K562 (cell line): ENCODE results near the gene HSD17B3. TPM values are rescaled to one million over a fixed set of nuclear protein-coding genes. Genes with fewer than 3 reads are reported as not detected.

Source experiments
- ATF1 ChIP-seq, 2 experiments: fragments of 450-650 bp in 1 of 2; IDR thresholded peaks; 2 replicates each; pipeline ENCODE4 v1.6.1; 2016; ENCODE audit warnings: missing compliant biosample characterization in 1 of 2, missing genetic modification characterization in 1 of 2
- BACH1 ChIP-seq: fragments of 200-800 bp; sonication (Bioruptor generic); IDR thresholded peaks from 2 replicates; pipeline ENCODE4 v1.6.1; 2016; ENCODE audit warnings: missing genetic modification characterization, missing compliant biosample characterization
- DIDO1 ChIP-seq: fragments of 450-650 bp; IDR thresholded peaks from 2 replicates; pipeline ENCODE4 v1.6.1; 2016; ENCODE audit warnings: low read depth, missing biosample characterization, missing genetic modification characterization
- DPF2 ChIP-seq: fragments of 450-650 bp; IDR thresholded peaks from 2 replicates; pipeline ENCODE4 v1.6.1; 2016
- EHMT2 ChIP-seq: fragments of 450-650 bp; IDR thresholded peaks from 2 replicates; pipeline ENCODE4 v1.6.1; 2018; ENCODE audit warnings: antibody characterized with exemption
- FOSL1 ChIP-seq: fragments of 200-800 bp; sonication (Bioruptor generic); conservative IDR thresholded peaks from 2 replicates; pipeline ENCODE4 v1.6.1; 2016; ENCODE audit warnings: missing genetic modification characterization, missing compliant biosample characterization
- GABPA ChIP-seq: fragments of 200-800 bp; sonication (Bioruptor generic); conservative IDR thresholded peaks from 2 replicates; pipeline ENCODE4 v1.6.1; 2016; ENCODE audit warnings: low read depth, missing genetic modification characterization, missing compliant biosample characterization
- GATAD2B ChIP-seq: fragments of 450-650 bp; IDR thresholded peaks from 2 replicates; pipeline ENCODE4 v1.6.1; 2017; ENCODE audit warnings: mild to moderate bottlenecking, borderline replicate concordance
- HDAC1 ChIP-seq, 2 experiments: fragments of 450-650 bp; IDR thresholded peaks; 2 replicates each; pipeline ENCODE4 v1.6.1; 2016 to 2017; ENCODE audit warnings: inconsistent platforms in 1 of 2, mild to moderate bottlenecking in 1 of 2, moderate library complexity in 1 of 2
- HDAC6 ChIP-seq: IDR thresholded peaks from 2 replicates; pipeline ENCODE4 v1.6.1; 2012; ENCODE audit warnings: low read depth, mild to moderate bottlenecking, control low read depth, inconsistent platforms, low read length, moderate library complexity
- LEF1 ChIP-seq: fragments of 450-650 bp; IDR thresholded peaks from 2 replicates; pipeline ENCODE4 v1.6.1; 2016; ENCODE audit warnings: mild to moderate bottlenecking
- MAFF ChIP-seq: IDR thresholded peaks from 2 replicates; pipeline ENCODE4 v1.6.1; 2012; ENCODE audit warnings: low read length, improper control_type of control experiment
- MBD2 ChIP-seq: sonication (generic); IDR thresholded peaks from 2 replicates; pipeline ENCODE4 v1.6.1; 2016; ENCODE audit warnings: low read depth, borderline replicate concordance
- NFATC3 ChIP-seq: fragments of 450-650 bp; IDR thresholded peaks from 2 replicates; pipeline ENCODE4 v1.6.1; 2017; ENCODE audit warnings: mild to moderate bottlenecking
- NFRKB ChIP-seq: fragments of 450-650 bp; IDR thresholded peaks from 2 replicates; pipeline ENCODE4 v1.6.1; 2016; ENCODE audit warnings: low read depth
- NONO ChIP-seq, 2 experiments: fragments of 200-400 bp in 1 of 2; fragments of 450-650 bp in 1 of 2; formaldehyde crosslinking in 1 of 2; IDR thresholded peaks; 2 replicates each; pipeline ENCODE4 v1.6.1; 2017; ENCODE audit warnings: low read depth in 2 of 2, mild to moderate bottlenecking in 2 of 2, moderate library complexity in 2 of 2, low read length in 1 of 2
- SMARCC2 ChIP-seq: fragments of 450-650 bp; IDR thresholded peaks from 2 replicates; pipeline ENCODE4 v1.6.1; 2017; ENCODE audit warnings: antibody characterized with exemption, moderate library complexity, mild to moderate bottlenecking, low read depth
- SUPT5H ChIP-seq: fragments of 450-650 bp; IDR thresholded peaks from 2 replicates; pipeline ENCODE4 v1.6.1; 2016
- TAL1 ChIP-seq: fragments of 450-650 bp; IDR thresholded peaks from 2 replicates; pipeline ENCODE4 v1.6.1; 2016; ENCODE audit warnings: mild to moderate bottlenecking
- XRCC5 ChIP-seq: fragments of 200-400 bp; formaldehyde crosslinking; IDR thresholded peaks from 2 replicates; pipeline ENCODE4 v1.6.1; 2017; ENCODE audit warnings: low read depth, mild to moderate bottlenecking, low read length
- ZNF780A ChIP-seq: fragments of 250-450 bp; sonication (Bioruptor Pico); IDR thresholded peaks from 2 replicates; pipeline ENCODE4 v1.5.0; 2021; ENCODE audit warnings: mild to moderate bottlenecking
- polyA plus RNA-seq, 8 experiments: library from polyadenylated mRNA; depleted of rRNA in 4 of 8; stranded (reverse) in 5 of 8; unstranded in 3 of 8; fragments of >200 nt; fragmentation: Nextera tagmentation in 2 of 8; fragmentation: Illumina TruSeq in 1 of 8; extraction: Ambion mirVana in 2 of 8; extraction: Trizol in 1 of 8; gene quantifications; 2 replicates each; pipeline versions ENCODE4 v1.2.1 to v1.2.3, GENCODE V29; 2011 to 2014; ENCODE audit warnings: inconsistent platforms in 1 of 8, missing spikeins in 1 of 8
- total RNA-seq, 7 experiments: library from RNA; depleted of rRNA in 6 of 7; stranded (reverse); fragments of >200 nt in 6 of 7; fragmentation: Illumina TruSeq in 2 of 7; extraction: Trizol in 2 of 7; gene quantifications; 2 replicates each; pipeline versions ENCODE4 v1.2.1 to v1.2.3, GENCODE V29; 2011 to 2021; ENCODE audit warnings: low replicate concordance in 1 of 7
- TF ChIP-seq, protein P1 (sequence below), 2 experiments: fragments of 450-650 bp in 1 of 2; sonication (generic) in 1 of 2; formaldehyde crosslinking in 1 of 2; IDR thresholded peaks in 1 of 2; conservative IDR thresholded peaks in 1 of 2; 2 replicates each; pipeline versions ENCODE4 v1.6.1 to v1.8.1; 2016 to 2023; ENCODE audit warnings: mild to moderate bottlenecking in 2 of 2, moderate library complexity in 2 of 2, inconsistent platforms in 1 of 2, missing genetic modification reagents in 1 of 2
- TF ChIP-seq, protein P2 (sequence below): fragments of 450-650 bp; formaldehyde crosslinking; IDR thresholded peaks from 2 replicates; pipeline ENCODE4 v1.4.0; 2022; ENCODE audit warnings: missing genetic modification characterization
- TF ChIP-seq, protein P3 (sequence below): sonication (generic); formaldehyde crosslinking; IDR thresholded peaks from 2 replicates; pipeline ENCODE4 v1.8.0; 2022; ENCODE audit warnings: missing genetic modification reagents, mild to moderate bottlenecking, moderate library complexity, borderline replicate concordance
- TF ChIP-seq, protein P4 (sequence below), 2 experiments: fragments of 450-650 bp; conservative IDR thresholded peaks; 2 replicates each; pipeline ENCODE4 v1.6.1; 2017; ENCODE audit warnings: mild to moderate bottlenecking in 2 of 2, moderate library complexity in 2 of 2

Gene HSD17B3
- total and polyA plus RNA-seq, 9 of the 15 experiments (the other 6 are each of a cell fraction or from before 2014, with no cell fraction given), result not detected

DNA sequence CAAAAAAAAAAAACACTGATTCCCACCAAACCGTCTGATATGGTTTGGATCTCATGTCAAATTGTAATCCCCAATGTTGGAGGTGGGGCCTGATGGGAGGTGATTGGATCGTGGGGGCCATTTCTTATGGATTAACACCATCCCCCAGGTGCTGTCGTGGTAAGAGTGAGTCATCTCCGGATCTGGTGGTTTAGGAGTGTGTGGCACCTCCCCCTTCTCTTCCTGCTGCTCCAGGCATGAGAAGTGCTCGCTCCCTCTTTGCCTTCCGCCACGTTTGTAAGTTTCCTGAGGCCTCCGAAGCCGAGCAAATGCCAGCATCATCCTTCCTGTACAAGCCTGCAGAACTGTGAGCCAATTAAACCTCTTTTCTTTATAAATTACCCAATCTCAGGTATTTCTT is 45.2 kb downstream of the HSD17B3 start (continued):
- TF ChIP-seq ZNF780A (CRISPR knock-in tag) (no peak), ATF1 (CRISPR knock-in tag; IDR thresholded peaks at IDR 0.05) (no peak), ATF1 (tag; IDR thresholded peaks at IDR 0.05) (peak; percentile 79), HDAC1 (IDR thresholded peaks at IDR 0.05) (peak in 1 of 2 experiments; percentile 49; a peak in 1 of 4 replicates), NFATC3 (peak; percentile 82; the same call in 1 of the 2 replicates), XRCC5 (0 out of 2 replicates have a peak, but pooled peaks have one; percentile 39), DPF2 (peak; percentile 97), HDAC6 (no peak), FOSL1 (tag) (peak; percentile 95), SMARCC2 (peak; percentile 91), GABPA (tag) (peak; percentile 64), TAL1 (peak; percentile 18; the same call in 1 of the 2 replicates), NFRKB (peak; percentile 60; the same call in 1 of the 2 replicates), GATAD2B (peak; percentile 70; the same call in 1 of the 2 replicates), BACH1 (no peak), DIDO1 (tag) (0 out of 2 replicates have a peak, but pooled peaks have one; percentile 18), LEF1 (peak; percentile 85), MBD2 (peak; percentile 58; the same call in 1 of the 2 replicates), EHMT2 (0 out of 2 replicates have a peak, but pooled peaks have one; percentile 27), MAFF (no peak), SUPT5H (peak; percentile 50; the same call in 1 of the 2 replicates), NONO (IDR thresholded peaks at IDR 0.05; ENCODE audit: low read depth in 2 of 2, low read length in 1 of 2) (0 out of 4 replicates have a peak, but pooled peaks of 1 of the 2 experiments have one; percentile 9)
- TF ChIP-seq, protein P1, sequence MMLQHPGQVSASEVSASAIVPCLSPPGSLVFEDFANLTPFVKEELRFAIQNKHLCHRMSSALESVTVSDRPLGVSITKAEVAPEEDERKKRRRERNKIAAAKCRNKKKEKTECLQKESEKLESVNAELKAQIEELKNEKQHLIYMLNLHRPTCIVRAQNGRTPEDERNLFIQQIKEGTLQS (IDR thresholded peaks at IDR 0.05), result peak; percentile 97
- TF ChIP-seq, protein P1 (CRISPR knock-in tag; conservative IDR thresholded peaks at IDR 0.05), result peak; percentile 85; the same call in 1 of the 2 replicates
- TF ChIP-seq, protein P2, sequence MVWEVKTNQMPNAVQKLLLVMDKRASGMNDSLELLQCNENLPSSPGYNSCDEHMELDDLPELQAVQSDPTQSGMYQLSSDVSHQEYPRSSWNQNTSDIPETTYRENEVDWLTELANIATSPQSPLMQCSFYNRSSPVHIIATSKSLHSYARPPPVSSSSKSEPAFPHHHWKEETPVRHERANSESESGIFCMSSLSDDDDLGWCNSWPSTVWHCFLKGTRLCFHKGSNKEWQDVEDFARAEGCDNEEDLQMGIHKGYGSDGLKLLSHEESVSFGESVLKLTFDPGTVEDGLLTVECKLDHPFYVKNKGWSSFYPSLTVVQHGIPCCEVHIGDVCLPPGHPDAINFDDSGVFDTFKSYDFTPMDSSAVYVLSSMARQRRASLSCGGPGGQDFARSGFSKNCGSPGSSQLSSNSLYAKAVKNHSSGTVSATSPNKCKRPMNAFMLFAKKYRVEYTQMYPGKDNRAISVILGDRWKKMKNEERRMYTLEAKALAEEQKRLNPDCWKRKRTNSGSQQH, result 0 out of 2 replicates have a peak, but pooled peaks have one; percentile 19
- TF ChIP-seq, protein P3, sequence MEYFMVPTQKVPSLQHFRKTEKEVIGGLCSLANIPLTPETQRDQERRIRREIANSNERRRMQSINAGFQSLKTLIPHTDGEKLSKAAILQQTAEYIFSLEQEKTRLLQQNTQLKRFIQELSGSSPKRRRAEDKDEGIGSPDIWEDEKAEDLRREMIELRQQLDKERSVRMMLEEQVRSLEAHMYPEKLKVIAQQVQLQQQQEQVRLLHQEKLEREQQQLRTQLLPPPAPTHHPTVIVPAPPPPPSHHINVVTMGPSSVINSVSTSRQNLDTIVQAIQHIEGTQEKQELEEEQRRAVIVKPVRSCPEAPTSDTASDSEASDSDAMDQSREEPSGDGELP, result peak; percentile 65; the same call in 1 of the 2 replicates
- TF ChIP-seq, protein P4, sequence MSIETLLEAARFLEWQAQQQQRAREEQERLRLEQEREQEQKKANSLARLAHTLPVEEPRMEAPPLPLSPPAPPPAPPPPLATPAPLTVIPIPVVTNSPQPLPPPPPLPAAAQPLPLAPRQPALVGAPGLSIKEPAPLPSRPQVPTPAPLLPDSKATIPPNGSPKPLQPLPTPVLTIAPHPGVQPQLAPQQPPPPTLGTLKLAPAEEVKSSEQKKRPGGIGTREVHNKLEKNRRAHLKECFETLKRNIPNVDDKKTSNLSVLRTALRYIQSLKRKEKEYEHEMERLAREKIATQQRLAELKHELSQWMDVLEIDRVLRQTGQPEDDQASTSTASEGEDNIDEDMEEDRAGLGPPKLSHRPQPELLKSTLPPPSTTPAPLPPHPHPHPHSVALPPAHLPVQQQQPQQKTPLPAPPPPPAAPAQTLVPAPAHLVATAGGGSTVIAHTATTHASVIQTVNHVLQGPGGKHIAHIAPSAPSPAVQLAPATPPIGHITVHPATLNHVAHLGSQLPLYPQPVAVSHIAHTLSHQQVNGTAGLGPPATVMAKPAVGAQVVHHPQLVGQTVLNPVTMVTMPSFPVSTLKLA (conservative IDR thresholded peaks at IDR 0.05), result peak; percentile 36 to 54; a peak in 2 of 4 replicates
